HG03378 (cell line): Measurements from ENCODE around the gene ABCC3.

Source experiments
- ATAC-seq: cut with Tn5 transposase; IDR thresholded peaks from one replicate; pipeline ENCODE4 v1.9.1; 2021; ENCODE audit warnings: mild to moderate bottlenecking, moderate library complexity; ENCODE audit not compliant: unreplicated experiment

The ABCC3 gene

DNA sequence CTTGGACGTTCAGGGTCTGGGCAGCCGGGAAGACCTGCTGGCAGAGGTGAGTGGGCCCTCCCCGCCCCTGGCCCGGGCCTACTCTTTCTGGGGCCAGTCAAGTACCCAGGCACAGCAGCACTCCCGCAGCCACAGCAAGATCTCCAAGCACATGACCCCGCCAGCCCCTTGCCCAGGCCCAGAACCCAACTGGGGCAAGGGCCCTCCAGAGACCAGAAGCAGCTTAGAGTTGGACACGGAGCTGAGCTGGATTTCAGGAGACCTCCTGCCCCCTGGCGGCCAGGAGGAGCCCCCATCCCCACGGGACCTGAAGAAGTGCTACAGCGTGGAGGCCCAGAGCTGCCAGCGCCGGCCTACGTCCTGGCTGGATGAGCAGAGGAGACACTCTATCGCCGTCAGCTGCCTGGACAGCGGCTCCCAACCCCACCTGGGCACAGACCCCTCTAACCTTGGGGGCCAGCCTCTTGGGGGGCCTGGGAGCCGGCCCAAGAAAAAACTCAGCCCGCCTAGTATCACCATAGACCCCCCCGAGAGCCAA is 8.6 kb upstream of the ABCC3 start:
- no peak for ATAC-seq

DNA sequence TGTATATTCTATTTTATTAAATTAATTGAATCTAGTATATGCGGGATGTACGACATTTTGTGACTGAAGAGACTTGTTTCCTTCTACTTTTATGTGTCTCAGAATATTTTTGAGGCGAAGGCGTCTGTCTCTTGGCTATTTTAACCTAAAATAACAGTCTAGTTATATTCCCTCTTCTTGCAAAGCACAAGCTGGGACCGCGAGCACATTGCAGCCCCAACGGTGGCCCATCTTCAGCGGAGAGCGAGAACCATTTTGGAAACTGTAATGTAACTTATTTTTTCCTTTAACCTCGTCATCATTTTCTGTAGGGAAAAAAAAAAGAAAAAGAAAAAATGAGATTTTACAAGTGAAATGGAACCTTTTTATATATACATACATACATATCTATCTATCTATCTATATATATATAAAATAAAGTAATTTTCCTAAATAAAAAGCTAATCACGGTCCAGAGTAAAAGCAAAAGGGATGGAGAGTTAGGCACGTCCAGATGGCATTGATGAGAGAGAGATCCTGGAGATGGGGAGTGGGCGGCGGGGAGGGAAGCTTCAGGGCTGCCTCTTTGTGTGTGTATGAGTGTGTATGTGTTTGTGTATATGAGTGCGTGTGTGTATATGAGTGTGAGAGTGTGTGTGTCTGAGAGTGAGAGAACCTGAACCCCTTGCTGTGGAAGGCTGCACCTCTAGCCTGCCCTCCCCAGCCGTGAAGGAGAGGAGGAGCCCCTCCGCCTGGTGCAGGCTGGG is 7.5 kb upstream of the ABCC3 start:
- ATAC-seq, result no peak

DNA sequence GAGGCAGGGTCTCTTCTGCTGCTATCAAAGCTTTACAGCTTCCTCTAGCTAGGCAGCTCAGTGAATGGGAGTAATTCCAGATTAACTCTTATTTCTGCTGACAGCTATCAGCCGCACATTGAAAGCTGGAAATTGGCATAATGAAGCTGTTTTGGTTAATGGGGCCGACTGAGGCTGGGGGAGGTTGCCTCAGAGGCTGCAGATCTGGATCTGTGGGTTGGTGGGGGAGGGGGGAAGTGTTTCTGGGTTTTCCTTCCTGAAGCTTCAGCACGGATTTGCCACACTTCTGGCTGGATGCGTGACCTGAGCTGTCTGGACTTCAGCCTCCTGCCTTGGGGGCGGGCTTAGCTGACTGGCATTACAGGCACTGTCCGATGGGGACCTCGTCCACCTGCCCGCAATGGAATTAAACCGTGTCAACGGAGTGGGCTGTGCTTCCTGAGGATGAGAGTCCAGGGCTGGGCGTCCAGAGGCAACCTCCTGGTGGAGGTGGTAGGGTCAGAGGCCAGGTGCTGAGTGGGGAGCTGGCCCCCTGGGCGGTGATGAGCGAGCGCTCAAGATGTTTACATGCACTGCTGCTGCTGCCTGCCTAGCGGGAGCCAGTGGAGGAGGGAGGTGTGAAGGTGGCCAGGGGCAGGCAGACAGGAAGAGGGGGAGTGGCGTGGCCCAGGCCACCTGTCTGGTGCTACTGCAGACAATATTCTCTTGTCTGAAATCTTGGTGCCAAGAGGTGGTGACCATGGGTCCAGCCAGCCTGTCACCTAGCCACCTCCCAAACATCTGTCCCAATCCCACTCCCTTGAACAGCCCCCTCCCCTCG is 6.7 kb upstream of the ABCC3 start:
- ATAC-seq, result no peak

DNA sequence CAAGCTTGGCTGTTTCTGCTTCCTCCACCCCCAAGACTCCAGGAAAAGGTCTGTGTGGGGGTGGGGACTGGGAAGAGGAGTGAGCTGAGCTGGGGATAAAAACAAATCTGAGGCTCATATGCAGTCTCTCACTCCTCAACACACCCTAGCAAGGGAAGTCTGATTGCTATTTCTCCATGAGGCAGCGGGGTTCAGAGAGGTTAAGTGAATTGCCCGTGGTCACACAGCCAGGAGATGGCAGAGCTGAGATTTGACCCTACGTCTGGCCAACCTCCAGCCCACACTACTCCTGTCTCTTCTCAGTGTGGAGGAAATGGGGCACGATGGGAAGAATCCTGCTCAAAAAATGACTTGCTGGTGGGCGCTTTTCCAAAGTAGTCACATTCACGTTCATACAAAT is 4.8 kb upstream of the ABCC3 start:
- ATAC-seq, result no peak

DNA sequence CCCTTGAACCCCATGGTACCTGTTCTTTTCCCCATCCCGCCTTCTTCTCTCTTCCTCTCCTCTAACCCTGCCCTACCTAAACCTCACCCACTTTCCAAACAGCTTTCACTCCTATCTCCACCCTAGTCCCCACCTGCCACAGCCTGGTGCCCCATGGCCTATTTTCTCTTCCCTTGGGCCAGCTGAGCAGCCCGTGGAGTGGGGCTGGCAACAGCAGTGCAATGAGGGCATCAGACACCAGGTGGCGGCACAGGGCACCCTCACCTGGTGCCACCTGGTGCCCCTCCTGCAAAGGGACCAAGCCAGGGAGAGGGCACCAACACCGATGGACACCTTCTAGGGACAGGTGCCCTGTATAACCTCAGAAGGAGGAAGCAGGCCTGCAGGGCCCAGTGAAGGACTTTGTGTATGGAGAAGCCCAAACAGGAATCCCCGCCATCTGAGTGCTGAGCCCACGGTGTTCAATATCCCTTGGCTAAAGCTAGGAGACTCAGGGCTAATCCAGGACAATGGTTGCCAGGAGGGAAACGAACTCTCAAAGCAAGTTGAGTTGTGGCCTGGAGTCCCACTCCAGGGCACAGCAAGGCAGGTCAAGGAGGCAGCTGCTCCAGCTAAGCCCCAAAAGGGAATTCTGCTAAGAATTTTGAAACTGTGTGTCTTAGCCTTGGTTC is 4.0 kb upstream of the ABCC3 start:
- no peak for ATAC-seq

DNA sequence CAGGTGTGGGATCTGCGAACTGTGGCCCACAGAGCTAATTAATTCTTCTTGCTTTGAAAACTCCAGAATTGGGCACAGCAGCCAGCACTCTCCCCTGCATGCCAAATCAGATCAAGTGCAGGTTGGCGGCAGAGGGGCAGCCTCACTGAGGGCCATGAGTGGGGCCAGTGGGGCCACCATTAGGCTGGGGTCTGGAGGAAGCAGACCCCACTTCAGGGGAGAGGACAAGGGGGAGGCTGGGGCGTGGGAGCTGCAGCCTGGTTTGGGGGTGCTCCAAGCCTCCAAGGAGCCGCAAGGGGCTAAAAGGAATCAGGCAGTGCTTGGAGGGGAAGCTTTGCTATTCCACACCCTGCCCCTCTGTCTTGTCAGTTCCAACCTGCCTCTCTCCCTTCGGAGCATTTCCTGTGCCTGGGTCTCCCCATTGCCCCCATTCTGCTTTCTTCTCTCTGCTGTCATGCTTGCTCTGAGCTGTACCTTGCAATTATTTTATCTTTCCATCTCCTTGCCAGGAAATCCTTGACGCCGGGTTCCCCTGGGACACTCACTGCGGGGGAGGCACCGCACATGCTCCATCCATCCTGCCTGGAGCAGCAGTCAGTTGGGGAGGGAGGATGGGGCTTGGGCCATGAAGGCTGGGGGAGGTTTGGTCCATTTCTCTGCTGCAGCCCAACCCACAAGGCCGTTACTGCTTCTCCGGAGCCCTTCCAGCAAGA is 3.3 kb upstream of the ABCC3 start:
- no peak for ATAC-seq

DNA sequence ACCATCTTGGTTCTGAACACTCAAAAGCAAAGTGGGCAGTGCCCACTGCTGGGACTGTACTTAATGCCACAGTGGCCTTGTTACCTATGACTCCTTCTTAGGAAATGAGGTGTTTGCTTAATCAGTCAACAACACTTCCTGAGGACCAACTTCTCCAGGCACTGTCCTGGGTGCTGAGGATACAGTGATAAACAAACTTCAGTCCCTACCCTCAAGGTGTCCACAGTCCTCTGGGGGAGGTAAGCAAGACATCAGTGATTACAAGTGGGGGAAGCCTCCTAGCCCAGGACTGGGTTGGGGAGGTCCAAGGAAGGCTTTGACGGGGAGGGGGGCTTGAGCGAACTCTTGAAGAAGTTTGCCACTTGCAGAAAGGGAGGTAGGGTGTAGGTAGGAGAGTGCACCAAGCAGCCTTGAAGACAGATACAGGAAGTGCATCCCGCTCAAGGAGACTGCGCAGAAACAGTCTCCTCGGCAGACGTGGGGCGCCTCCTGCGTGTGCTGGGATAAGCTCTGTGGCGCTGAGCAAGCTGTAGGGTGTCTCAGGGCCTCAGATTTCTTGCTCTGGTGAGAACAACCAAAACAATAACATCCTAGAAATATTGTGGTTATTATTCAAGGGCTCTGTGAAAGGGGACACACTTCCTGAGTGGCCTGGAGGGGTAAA is 2.6 kb upstream of the ABCC3 start:
- no peak for ATAC-seq

DNA sequence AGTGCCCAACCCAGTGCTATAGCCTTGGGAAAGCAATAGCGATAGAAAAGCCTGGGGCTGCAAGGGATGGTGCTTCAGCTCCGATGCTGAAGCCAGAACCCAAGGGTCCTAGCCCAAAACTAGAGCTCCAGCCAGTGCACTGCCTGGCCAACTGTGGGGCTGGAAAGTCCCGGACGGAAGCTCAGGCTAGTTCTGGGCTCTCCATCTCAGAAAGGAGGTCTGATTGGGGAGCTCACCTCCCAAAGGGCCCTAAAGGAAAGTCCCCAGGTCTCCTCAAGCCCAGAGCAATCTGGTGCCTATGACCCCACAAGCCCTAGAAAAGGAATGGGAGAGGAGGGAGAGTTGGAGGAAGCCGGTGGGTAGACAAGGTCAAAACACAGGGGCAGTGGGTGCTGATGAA is 2.0 kb upstream of the ABCC3 start:
- ATAC-seq, result no peak

DNA sequence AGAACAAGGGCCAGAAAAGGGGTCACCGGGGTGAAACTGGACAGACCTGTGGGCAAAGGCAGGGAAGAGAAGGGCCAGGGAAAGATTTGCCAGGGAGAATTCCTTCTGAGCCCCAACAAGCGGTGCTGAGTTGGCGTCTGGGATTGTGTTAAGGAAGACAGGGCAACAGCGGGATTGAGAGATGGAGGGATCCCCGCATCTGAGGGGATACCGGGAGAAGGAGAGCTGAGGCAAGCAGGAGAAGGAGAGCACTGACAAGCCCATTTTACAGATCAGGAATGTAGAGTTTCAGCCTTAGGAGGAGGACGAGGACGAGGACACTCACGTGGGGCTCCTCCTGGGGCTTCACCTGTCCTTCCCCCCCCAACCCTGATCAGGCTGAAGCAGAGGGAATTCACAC is 998 bp upstream of the ABCC3 start:
- ATAC-seq, result no peak

DNA sequence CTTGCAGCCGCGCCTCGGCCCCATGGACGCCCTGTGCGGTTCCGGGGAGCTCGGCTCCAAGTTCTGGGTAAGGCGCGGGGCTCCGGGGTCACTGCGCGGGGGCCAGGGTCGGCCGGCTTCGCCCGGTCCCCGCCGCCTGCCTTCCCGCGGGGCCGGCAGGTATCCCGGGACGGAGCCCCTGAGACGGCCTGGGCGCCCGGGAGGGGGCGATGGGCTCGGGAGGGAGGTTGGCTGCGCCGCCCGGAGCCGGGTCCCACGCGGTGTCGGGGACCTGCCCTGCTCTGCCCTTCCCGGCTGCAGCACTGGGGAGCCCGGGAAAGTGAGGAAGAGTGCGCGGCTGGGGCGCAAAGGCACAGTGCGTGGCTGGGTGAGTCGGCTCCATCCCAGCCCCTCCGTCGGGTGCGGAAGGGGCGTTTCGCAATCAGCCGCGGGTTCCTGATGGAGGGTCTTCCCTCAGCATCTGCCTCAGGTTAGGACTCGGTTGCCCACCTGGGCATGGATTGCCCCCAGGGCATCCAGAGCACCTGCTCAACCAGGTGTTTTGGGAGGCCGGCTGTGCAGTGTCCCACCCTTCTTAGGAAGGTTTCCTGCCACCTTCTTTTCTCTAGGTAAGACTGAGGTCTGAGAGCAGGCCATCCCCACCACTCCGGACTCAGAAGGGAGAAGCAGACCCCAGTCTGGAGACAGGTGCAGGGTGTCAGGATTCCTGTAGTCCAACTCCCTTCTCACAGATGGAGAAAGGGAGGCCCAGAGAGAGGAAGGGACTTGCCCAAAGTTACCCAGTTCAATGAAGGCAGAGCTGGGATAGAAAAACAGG is 442 bp downstream of the ABCC3 start:
- ATAC-seq, result no peak

DNA sequence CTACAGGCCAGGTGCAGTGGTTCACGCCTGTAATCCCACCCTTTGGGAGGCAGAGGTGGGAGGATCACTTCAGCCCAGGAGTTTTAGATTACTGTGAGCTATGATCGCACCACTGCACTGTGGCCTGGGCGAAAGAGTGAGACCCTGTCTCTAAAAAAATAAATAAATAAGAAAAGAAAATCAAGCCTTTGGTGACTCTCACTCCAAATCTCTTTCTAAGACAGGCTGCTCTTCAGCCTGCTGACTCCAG is 976 bp downstream of the ABCC3 start:
- no peak for ATAC-seq

DNA sequence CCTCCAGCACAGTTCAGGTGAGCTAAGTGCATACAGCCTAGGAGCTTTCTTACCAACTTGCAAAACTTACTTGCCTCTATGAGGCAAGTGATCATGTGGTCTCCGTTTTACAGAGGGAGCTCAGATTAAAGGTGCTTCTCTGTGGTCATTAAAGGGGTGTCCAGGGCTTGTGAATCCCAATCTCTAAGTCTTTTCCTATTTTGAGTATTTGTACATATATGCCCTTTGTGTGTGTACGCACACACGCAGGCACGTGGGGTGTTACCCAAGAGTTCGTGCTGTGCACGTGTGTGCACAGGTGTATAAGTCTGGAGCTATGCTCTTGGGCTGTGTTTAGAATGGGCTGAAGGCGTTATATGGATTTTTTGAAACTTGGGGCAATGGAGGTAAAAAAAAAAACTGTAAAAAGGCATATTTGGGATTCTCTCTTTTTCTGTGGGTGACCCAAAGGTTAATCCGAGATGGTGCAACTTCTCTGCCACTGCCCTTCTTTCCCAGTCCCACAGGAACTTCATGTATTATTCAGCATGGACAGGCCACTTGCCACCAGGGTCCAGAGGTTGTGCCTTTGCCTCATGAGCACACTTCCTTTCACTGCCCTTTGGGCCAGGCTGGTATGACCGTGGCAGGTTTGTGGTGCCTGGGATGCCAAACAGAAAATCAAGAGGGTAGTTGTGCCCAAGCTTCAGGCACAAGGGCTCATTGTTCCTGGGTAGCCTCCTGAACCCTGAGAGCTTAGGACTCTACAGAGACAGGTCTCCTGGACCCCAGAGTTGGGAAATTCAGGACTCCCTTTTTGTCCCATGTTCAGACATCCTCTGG is 1.5 kb downstream of the ABCC3 start:
- ATAC-seq, result no peak

DNA sequence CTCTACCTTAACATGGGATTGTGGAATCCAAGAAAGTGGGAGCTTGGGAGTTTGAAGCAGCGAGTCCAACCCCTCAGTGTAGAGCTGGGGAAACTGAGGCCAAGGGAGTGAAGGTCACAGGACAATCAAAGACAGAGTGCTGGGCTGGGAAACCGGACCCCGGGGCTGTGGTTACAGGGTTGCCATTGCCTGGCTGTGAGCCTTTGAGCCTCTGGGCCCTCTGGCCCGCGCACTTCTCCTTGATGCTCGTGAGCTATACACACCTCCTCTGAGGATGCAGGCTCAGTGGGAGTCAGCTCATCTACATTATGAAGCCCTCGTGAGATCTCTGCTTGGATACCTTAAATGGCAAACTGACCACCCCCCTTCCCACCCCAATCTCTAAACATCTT is 2.1 kb downstream of the ABCC3 start:
- ATAC-seq, result no peak

DNA sequence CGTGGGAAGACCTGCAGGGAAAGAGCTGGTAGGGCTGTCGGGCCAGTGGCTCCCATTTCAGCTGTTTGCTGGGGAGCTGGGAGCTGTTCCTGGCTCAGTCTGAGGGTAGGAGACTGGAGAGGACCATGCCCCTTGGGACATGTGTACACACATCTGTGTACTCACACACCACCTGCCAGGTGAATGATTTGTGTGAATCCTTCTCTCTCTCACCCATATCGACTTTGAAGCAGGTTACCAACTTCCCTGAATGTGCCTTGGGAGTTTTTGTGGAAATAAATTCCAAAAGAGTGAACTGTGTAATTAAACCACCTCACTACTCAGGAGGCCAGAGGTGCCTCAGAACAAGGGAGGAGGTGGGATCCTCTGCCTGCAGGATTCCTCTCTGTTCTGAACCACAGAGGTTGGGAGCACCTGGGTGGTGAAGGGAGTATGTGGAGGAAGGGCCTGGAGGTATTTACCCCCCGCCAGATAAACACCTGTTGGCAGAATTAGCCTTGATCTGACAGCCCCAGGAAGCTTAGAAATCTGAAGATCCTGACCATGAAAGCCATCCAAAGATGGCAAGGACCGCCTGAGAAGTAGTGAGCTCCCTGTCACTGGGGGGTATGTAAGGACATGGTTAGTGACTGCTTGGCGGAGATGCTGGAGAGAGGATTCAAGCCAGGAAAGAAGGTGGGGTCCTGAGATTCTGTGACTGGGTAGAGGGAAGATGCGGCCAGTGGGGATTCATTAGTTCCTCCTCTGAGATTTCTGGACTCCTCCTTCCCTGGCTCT is 3.3 kb downstream of the ABCC3 start:
- no peak for ATAC-seq

DNA sequence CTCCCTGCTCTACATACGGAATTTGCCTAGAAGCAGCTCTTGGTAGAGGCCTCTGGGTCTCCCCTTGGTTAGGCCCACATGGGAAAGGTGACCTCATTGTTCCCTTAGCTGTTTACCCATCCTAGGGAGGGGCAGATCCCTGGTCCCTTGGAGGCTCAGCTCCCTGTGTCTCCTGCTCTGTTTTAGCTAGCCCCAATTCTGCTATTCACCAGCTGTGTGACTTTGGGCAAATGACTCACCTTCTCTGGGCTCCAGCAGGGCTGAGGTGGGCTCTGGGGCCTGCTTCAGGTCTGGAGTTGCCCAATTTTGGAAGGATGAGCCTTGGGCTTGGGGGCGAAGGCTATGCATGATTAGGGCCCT is 3.9 kb downstream of the ABCC3 start:
- ATAC-seq, result no peak

DNA sequence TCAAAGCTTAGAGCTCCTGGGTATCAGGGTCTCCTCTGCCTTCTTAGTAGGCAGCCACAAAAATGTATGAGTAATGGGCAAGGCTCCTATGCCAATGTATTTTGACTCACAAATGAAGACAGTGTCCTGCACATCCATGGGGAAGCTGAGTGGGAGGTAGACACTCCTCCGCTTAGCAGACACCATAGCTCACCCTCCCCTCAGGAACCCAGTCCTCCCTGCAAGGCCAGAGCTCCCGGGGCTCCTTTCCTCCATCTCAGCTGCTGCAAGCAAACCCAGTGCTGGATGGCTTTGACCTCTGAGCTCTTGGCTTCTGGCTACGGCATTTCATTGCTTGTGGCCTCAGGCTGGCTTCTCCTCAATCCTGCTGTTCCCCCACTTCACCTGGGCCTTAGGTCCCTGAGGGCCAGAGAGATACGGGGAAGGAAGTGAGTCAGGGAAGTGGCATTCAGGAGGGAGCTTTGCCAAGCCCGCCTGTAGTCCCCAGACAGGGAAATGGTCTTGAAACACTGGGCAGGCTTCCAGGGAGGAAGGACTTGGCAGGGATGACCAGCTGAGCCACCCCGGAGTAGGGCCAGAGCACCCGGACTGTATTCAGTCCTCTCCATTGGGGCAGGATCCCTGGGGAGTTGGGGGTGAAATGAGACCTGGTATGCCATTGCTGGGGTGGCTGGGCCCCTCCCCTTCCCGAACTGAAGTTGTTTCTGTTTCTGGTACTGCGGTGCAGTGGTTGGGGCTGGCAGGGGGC is 4.5 kb downstream of the ABCC3 start:
- no peak for ATAC-seq

DNA sequence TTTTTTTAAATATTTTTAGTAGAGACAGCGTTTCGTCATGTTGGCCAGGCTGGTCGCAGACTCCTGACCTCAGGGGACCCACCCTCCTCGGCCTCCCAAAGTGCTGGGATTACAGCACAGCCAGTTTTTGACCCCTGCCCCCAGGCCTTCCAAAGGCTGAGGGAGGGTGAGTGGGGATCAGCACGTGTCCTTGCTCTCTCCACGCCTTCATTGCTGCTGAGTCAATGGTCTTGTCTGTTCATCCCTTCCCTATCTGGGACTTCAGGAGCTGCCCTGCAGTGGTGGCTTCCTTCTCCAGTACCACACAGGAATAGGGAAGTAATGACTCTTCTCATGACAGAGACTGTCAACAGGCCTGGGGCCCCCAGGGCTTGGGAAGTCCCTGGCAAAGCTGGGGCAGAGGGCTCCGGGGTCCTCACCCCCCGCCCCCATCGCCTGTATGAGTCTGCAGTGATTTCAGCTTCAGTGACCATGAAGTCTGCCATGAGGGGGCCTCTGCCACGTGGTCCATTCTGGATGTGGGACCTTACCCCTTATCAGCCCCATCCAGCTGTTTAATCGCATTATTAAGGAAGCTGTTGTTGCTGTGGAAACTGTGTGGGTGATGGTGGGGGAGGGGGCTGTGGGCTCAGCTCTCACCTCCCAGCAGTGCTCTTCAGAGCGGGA is 6.1 kb downstream of the ABCC3 start:
- ATAC-seq, result no peak
